Measurements from ENCODE around the gene PTPRM.

DNA sequence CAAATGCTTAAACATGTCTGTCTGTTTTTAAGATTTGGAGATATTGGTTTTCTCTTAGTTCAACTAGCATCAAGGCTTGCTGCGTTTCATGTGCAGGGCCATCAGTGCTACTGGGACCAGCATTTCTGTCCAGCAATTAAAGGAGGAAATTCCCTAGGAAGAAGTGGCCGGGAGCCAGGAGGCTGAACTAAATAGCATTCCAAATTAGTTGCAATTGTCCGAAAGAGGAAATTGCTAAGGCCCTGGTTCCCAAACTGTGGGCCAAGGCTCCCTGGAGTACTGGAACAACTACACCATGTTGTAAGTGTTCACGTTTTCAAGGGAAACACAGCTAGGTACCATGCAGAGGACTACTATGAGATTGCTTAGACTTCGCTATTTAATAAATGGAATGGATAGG is 257.9 kb downstream of the PTPRM start:
- TF ChIP-seq EZH2phosphoT487 (IDR thresholded peaks at IDR 0.05; ENCODE audit: borderline replicate concordance, low read depth) (no peak), TAF1 (IDR thresholded peaks at IDR 0.05; ENCODE audit: borderline replicate concordance, low read depth, low read length) (no peak)
- TF ChIP-seq, protein P1, sequence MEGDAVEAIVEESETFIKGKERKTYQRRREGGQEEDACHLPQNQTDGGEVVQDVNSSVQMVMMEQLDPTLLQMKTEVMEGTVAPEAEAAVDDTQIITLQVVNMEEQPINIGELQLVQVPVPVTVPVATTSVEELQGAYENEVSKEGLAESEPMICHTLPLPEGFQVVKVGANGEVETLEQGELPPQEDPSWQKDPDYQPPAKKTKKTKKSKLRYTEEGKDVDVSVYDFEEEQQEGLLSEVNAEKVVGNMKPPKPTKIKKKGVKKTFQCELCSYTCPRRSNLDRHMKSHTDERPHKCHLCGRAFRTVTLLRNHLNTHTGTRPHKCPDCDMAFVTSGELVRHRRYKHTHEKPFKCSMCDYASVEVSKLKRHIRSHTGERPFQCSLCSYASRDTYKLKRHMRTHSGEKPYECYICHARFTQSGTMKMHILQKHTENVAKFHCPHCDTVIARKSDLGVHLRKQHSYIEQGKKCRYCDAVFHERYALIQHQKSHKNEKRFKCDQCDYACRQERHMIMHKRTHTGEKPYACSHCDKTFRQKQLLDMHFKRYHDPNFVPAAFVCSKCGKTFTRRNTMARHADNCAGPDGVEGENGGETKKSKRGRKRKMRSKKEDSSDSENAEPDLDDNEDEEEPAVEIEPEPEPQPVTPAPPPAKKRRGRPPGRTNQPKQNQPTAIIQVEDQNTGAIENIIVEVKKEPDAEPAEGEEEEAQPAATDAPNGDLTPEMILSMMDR (IDR thresholded peaks at IDR 0.05), result no peak
